GM21360 (cell line): Measurements from ENCODE around the gene GPR52.

Experiments used
- ATAC-seq: cut with Tn5 transposase; IDR thresholded peaks from one replicate; pipeline ENCODE4 v1.9.1; 2021; ENCODE audit warnings: mild to moderate bottlenecking, moderate library complexity; ENCODE audit not compliant: unreplicated experiment

Gene GPR52

DNA sequence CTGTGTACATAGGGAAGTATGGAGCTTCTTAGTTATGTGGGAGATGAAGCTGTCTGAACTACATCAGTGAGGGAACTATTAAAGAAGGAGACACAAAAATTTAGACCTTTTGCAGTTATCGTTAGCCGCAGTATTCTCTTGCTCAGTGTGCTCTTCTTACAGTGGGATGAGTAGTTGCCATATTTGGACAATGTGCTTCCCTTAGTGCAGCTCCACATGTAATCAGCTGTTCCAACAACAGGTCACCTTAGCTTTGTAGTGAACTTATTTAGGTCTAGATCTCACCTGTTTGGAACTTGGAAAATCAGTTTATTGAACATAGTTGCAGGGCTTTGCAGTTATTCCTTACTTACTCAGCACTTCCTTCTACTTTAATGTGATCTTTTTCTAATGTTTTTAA, 18.1 kb downstream of the GPR52 start:
- no peak for ATAC-seq

DNA sequence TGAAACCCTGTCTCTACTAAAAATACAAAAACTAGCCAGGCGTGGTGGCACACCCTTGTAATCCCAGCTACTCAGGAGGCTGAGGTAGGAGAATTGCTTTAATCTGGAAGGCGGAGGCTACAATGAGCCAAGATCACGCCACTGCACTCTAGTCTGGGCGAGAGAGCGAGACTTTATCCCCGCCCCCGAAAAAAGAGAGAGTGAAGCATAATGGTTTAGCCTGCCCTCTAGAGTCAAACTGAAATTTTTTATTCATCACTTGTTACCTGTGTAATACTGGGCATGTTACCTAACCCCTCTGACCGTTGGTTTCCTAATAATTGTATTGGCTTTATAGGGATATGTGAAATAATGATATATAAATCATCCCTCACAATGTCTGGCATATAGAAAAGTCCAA, 18.8 kb downstream of the GPR52 start:
- ATAC-seq, result no peak

DNA sequence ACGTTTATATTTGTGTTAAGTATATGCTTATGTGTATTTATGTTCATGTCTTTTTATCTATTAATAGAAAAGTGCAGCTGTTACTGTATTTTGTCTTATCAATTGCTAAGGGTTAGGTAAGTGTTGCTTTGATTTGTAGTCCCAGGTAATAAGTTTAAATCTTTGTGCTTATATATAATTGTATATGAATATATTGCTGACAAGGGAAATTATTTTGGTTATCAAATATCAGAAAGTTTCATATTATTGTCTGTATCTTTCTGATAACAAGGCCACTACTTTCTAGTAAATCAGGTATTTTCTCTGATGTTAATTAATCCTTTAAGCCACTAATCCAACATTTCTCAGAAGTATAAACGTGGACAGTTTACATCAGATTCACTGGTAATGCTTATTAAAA, 21.3 kb downstream of the GPR52 start:
- no peak for ATAC-seq

DNA sequence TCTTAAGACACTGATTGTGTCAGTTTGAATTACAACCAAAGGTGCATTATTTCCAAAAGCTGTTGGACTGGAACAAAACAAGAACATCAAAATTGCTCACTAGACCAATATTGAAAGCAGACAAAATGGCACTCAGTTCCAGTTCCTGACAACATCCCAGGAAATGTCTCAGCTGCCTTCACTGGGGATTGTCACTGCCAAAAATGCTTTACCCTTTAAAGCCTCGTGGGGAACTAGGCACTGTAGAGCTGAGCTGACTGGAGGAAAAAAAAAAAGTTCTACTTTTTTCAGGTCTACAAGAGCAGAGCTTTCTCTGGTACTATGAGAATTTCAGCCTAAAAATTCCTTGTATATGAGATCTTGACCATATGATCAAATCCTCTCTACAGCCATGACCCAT, 21.9 kb downstream of the GPR52 start:
- ATAC-seq, result no peak

DNA sequence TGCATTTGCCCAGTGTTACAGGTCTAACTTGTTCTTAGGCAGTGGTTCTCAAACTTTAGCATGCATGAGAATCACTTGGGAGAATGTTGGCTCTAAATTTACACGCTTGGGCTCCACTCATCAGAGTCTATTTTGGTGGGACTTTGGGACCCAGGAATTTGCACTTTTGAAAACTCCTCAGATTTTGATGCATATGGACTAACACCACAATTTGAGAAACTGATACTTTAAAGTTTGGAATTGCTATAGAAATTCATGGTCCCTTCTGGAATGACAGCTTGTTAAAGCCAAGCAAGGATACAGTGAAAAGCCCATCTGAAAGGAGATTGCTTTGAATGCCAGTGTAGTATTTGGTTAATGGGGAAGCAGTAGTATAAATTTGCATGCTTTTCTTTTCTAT, 31.5 kb downstream of the GPR52 start:
- no peak for ATAC-seq

DNA sequence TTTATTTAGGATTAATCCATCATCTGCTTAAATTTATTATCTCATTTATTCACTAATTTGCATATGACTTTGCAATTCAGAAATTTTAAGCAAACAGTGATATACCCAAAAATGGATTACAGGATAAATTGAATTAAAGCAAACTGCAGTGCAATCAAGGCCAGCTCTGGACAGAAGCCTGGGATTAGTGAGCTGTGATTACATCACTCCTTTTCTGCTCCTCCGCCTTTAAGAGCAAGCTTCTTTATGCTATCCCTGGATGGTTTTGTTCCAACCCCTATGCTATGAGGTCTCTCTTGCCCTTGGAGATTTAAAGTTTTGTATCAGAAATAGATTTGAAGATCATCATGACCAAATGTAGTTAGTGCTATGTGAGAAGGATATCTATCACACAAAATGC, 32.6 kb downstream of the GPR52 start:
- ATAC-seq, result no peak

DNA sequence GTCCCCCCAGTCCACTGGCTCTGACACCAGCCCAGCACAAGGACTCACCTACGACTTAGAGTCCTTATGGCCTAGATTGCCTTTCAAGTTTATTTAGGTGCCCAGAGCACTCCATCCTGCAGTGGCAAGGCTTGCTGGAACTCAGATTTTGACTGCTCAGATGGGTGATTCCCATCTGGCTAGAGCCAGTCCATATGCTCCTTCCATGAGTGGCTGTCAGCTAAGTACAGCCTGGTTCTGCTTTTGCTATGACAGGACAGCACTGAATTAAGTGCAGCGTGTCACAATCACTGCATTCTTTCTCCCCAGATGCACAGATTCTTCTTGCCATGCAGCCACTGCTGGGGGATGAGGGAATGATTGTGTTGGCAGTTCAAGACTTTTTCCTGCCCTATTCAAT, 43.8 kb downstream of the GPR52 start:
- ATAC-seq, result no peak

DNA sequence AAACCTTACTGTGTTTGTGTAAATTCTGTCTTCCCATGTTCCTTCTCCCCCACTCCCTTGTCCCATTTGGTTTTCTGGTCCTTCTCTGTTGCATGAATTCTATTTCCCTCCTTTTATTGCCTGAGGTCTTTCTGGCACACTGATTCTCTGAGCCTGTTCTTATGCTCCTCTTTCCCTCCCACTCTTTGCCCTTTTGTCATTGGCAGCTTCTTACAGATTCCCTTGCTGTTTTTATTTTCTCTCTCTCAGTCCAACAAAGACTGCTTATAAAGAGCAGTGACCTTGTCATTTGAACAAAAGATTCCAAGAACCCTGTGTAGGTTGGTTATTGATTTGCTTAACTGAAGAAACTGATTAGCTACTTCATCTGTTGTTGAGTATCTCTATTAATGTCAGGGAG, 49.7 kb downstream of the GPR52 start:
- ATAC-seq, result no peak
